Measurements from ENCODE around the gene ST3GAL6.
"Not testable (repeated sequence)": the region's sequence is repeated elsewhere in the genome, so short reads cannot be mapped to it uniquely, and the experiment has no call there.

The ST3GAL6 gene

DNA sequence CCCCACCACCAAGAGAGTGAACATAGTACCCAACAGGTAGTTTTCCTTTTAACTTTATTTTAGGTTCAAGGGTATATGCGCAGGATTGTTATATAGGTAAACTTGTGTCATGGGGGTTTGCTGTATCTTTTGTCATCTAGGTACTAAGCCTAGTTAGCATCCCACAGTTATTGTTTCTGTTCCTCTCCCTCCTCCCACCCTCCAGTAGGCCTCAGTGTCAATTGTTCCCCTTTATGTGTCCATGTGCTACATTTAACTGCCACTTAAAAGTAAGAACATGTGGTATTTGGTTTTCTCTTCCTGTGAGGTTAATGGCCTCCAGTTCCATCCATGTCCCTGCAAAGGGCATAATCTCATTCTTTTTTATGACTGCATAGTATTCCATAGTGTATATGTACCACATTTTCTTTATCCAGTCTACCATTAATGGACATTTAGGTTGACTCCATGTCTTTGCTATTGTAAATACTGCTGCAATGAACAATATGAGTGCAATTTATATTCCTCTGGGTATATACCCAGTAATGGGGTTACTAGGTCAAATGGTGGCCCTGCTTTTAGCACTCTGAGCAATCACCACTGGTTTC, 66.2 kb downstream of the ST3GAL6 start:
- no peak for DNase-seq (ENCODE audit: low spot score)

DNA sequence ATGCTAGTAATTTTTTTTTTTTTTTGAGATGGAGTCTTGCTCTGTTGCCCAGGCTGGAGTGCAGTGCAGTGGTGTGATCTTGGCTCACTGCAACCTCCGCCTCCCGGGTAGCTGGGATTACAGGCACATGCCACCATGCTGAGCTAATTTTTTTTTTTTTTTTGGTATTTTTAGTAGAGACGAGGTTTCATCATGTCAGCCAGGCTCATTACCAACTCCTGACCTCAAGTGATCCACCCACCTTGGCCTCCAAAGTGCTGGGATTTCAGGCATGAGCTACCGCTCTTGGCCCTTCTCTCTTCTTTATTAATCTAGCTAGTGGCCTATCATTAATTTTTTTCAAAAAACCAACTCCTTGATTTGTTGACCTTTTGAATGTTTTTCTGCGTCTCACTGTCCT, 67.9 kb downstream of the ST3GAL6 start:
- not testable (repeated sequence) for H3K4me3 ChIP-seq; H3K27ac ChIP-seq; DNase-seq (ENCODE audit: low spot score)

More for the DNA sequence above, 66.2 kb downstream of the ST3GAL6 start:
- no peak overlapping the region for H3K4me3 ChIP-seq
- H3K27ac ChIP-seq, result no peak overlapping the region
- TF ChIP-seq, protein P1, sequence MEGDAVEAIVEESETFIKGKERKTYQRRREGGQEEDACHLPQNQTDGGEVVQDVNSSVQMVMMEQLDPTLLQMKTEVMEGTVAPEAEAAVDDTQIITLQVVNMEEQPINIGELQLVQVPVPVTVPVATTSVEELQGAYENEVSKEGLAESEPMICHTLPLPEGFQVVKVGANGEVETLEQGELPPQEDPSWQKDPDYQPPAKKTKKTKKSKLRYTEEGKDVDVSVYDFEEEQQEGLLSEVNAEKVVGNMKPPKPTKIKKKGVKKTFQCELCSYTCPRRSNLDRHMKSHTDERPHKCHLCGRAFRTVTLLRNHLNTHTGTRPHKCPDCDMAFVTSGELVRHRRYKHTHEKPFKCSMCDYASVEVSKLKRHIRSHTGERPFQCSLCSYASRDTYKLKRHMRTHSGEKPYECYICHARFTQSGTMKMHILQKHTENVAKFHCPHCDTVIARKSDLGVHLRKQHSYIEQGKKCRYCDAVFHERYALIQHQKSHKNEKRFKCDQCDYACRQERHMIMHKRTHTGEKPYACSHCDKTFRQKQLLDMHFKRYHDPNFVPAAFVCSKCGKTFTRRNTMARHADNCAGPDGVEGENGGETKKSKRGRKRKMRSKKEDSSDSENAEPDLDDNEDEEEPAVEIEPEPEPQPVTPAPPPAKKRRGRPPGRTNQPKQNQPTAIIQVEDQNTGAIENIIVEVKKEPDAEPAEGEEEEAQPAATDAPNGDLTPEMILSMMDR (IDR thresholded peaks at IDR 0.05), result no peak

DNA sequence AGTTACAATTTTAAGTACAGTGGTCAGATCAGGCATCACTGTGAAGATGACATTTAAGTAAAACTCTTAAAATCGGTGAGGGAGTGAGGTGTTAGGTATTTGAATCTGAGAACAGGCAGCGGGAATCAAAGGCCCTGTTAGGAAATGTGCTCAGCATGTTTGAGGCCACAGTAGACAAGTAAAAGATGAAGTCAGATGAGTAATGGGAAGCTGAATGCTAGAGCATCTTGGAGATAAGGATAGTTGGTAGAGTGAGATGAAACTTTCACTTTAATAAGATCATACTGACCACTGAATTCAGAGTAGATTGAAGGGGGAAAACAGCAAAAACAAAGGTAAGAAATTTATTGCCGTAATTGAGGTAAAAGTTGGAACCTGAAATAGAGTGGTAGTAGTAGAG, 76.7 kb downstream of the ST3GAL6 start:
- TF ChIP-seq, protein P1 (IDR thresholded peaks at IDR 0.05), result no peak
- Histone ChIP-seq H3K4me3 (no peak overlapping the region), H3K27ac (no peak overlapping the region)
- no peak for DNase-seq (ENCODE audit: low spot score)

DNA sequence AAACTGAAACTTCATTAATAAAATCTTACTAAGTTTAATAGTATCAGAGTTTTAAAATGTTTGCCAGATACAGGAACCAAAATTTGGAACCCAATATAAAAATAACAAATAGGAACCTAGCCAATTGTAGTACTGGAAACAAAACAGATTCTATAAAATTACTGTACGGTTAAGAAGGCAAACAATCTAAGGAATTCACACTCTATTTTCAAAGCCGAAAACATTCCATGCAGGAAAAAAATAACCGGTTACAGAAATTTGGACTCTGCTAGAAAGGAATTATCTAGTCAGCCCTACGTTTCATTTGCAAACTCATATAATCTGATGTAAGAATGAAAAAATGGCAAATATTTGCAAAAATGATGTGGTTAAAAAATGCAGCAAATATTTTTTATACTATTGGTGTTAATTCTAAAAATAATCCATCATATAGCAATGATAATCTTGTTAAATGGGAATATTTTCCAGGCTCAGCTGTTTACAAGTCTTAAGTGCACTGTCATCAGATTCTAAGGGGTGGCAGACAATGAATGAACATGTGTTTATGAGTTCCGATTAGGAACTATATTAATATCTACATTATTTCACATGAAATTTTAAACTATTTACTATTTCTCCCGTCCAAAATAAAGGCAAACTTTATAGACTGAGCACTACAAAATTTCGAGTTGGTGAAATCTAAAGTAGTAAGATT, 80.3 kb downstream of the ST3GAL6 start:
- TF ChIP-seq, protein P1 (IDR thresholded peaks at IDR 0.05), result no peak
- DNase-seq (ENCODE audit: low spot score), result no peak
- Histone ChIP-seq H3K27ac (no peak overlapping the region), H3K4me3 (no peak overlapping the region)
